ENCODE results near the gene CYP24A1.
A peak's percentile ranks its signal among the peaks of the same experiment; 100 is the strongest.

Gene CYP24A1

GRCh38 chr20:54174457-54175175 lies 830 bp upstream of the CYP24A1 start:
- no peak for DNase-seq (ENCODE audit: low spot score)

GRCh38 chr20:54172856-54173652 lies 732 bp downstream of the CYP24A1 start:
- DNase-seq (ENCODE audit: low spot score) = peak; percentile 9

GRCh38 chr20:54172532-54172855 lies 1.3 kb downstream of the CYP24A1 start:
- DNase-seq (ENCODE audit: low spot score) = no peak

- no peak for DNase-seq (ENCODE audit: low spot score)
Observed at GRCh38 chr20:54170963-54171362, 2.8 kb downstream of the CYP24A1 start.

- DNase-seq (ENCODE audit: low spot score) = no peak
Observed at GRCh38 chr20:54170026-54170471, 3.7 kb downstream of the CYP24A1 start.

GRCh38 chr20:54168961-54169862 lies 4.6 kb downstream of the CYP24A1 start:
- no peak for DNase-seq (ENCODE audit: low spot score)

- no peak for DNase-seq (ENCODE audit: low spot score)
Observed at GRCh38 chr20:54167909-54168872, 5.6 kb downstream of the CYP24A1 start.

- DNase-seq (ENCODE audit: low spot score) = no peak
Observed at GRCh38 chr20:54166987-54167662, 6.7 kb downstream of the CYP24A1 start.

- no peak for DNase-seq (ENCODE audit: low spot score)
Observed at GRCh38 chr20:54165803-54166202, 8.0 kb downstream of the CYP24A1 start.

- DNase-seq (ENCODE audit: low spot score) = no peak
Observed at GRCh38 chr20:54165014-54165413, 8.8 kb downstream of the CYP24A1 start.

- DNase-seq (ENCODE audit: low spot score) = no peak
Observed at GRCh38 chr20:54163402-54163801, 10.4 kb downstream of the CYP24A1 start.

- no peak for DNase-seq (ENCODE audit: low spot score)
Observed at GRCh38 chr20:54162378-54163009, 11.3 kb downstream of the CYP24A1 start.

GRCh38 chr20:54161821-54162149 lies 12.0 kb downstream of the CYP24A1 start:
- no peak for DNase-seq (ENCODE audit: low spot score)

GRCh38 chr20:54161008-54161820 lies 12.6 kb downstream of the CYP24A1 start:
- no peak for DNase-seq (ENCODE audit: low spot score)

GRCh38 chr20:54160065-54161007 lies 13.4 kb downstream of the CYP24A1 start:
- DNase-seq (ENCODE audit: low spot score) = no peak

- no peak for DNase-seq (ENCODE audit: low spot score)
Observed at GRCh38 chr20:54158856-54159418, 14.8 kb downstream of the CYP24A1 start.

GRCh38 chr20:54158226-54158625 lies 15.6 kb downstream of the CYP24A1 start:
- no peak for DNase-seq (ENCODE audit: low spot score)

All from GM03348 (cell line).